Transverse colon (tissue), 4 donors: ENCODE measurements around the gene MS4A10. TPM values are rescaled to one million over a fixed set of nuclear protein-coding genes. Genes with fewer than 3 reads are reported as not detected.

Source experiments
- DNase-seq: peaks from one replicate; pipeline ENCODE4 v3.0.0-alpha.2; 2019
- H3K27ac ChIP-seq, 4 donors: fragments of 200-600 bp; sonication (generic); 2 replicates each; pipeline ENCODE4 v1.5.1; 2016 to 2018; ENCODE audit warnings: inconsistent platforms in 4 of 4
- H3K27me3 ChIP-seq: fragments of 200-600 bp; sonication (generic); 2 replicates; pipeline ENCODE4 v1.5.1; 2017; ENCODE audit warnings: inconsistent platforms
- H3K36me3 ChIP-seq, 4 donors: fragments of 200-600 bp; sonication (generic); 2 replicates each; pipeline ENCODE4 v1.5.1; 2017 to 2019; ENCODE audit warnings: inconsistent platforms in 4 of 4
- H3K4me1 ChIP-seq, 4 donors: fragments of 200-600 bp; sonication (generic); 2 replicates each; pipeline ENCODE4 v1.5.1; 2017 to 2020; ENCODE audit warnings: inconsistent platforms in 4 of 4
- H3K4me3 ChIP-seq, 4 donors: fragments of 200-600 bp; sonication (generic); 1 replicate in 1 of 4; 2 replicates in 3 of 4; pipeline versions ENCODE4 v1.5.1 to v1.6.1; 2017 to 2019; ENCODE audit warnings: inconsistent platforms in 4 of 4
- H3K9me3 ChIP-seq, 2 donors: fragments of 200-600 bp; sonication (generic); 2 replicates each; pipeline ENCODE4 v1.5.1; 2017 to 2019; ENCODE audit warnings: inconsistent platforms in 2 of 2
- EP300 ChIP-seq: sonication (generic); formaldehyde crosslinking; IDR thresholded peaks from one replicate; pipeline ENCODE4 v1.6.1; 2017; ENCODE audit warnings: antibody characterized with exemption, low read depth
- POLR2A ChIP-seq: fragments of 450-650 bp; IDR thresholded peaks from one replicate; pipeline ENCODE4 v1.6.1; 2016; ENCODE audit warnings: antibody characterized with exemption, mild to moderate bottlenecking, moderate library complexity
- POLR2AphosphoS5 ChIP-seq, 3 donors: sonication (generic); formaldehyde crosslinking; IDR thresholded peaks; one replicate each; pipeline ENCODE4 v1.6.1; 2016; ENCODE audit warnings: antibody characterized with exemption in 3 of 3
- WGBS, 2 donors: methylation state at CpG; one replicate each; pipeline ENCODE4 v1.1.5; 2018; ENCODE audit warnings: low coverage in 1 of 2; 5-methylcytosine and 5-hydroxymethylcytosine counted together
- in situ Hi-C, 4 donors: fragments of 200-750 bp; cut with MboI; loops; one replicate each; pipeline versions ENCODE4 v1.15.0 to v1.15.1; 2017; ENCODE audit warnings: low sequenced_read_pairs in 3 of 4, low pct_ligation_motif_present in 1 of 4, low pct_unique_long_range_greater_than_20kb in 1 of 4
- intact Hi-C: fragments of 100-400 bp; cut with DNase I; formaldehyde crosslinking; loops from one replicate; pipeline ENCODE4 v1.15.1; 2023; ENCODE audit warnings: low total_unique reads
- total RNA-seq, 4 donors: library from RNA; depleted of rRNA; stranded (reverse); fragments of >200 nt; gene quantifications; one replicate each; pipeline ENCODE4 v1.1.0, GENCODE V29; 2016
- TF ChIP-seq, protein P1 (sequence below), 5 experiments: fragments of 200-600 bp in 3 of 5; fragments of 450-650 bp in 2 of 5; sonication (generic) in 3 of 5; IDR thresholded peaks; 1 replicate in 2 of 5; 2 replicates in 3 of 5; pipeline ENCODE4 v1.5.1; 2016 to 2017; ENCODE audit warnings: antibody characterized with exemption in 5 of 5, inconsistent platforms in 3 of 5, mild to moderate bottlenecking in 2 of 5, moderate library complexity in 1 of 5

Gene MS4A10
- total RNA-seq: 1 to 10 TPM in 2 of 4 donors, not detected in 2; 1.3 to 2.2 TPM

DNA sequence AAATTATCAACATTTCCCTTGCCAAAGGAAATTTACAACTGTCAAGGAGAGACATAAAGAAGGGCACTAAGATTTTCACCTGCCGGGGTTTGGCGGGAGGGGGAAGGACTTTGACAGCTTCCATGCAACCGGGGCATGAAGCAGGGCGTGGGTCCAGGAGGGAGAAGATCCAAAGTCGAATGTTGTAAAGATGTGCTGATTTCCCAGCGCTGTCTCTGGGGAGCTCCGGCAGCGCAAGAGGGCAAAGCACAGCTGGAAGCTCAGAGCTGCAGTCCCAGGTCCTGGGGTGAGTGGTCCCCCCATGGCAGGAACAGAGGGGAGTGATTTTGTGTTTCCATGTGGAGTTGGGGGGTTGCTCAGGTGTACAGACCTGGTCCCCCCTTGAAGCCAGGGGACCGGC lies at the start of gene MS4A10:
Gene MS4A10, plus strand, starts transcription at position 198 of the 400 bp plus-strand sequence. CDS start 5,003 bp downstream, outside the sequence.
- intact Hi-C loops (no loop called here), in situ Hi-C loops (no loop called here)
- DNase-seq: peak; percentile 62
- no peak for TF ChIP-seq POLR2A
- TF ChIP-seq, protein P1, sequence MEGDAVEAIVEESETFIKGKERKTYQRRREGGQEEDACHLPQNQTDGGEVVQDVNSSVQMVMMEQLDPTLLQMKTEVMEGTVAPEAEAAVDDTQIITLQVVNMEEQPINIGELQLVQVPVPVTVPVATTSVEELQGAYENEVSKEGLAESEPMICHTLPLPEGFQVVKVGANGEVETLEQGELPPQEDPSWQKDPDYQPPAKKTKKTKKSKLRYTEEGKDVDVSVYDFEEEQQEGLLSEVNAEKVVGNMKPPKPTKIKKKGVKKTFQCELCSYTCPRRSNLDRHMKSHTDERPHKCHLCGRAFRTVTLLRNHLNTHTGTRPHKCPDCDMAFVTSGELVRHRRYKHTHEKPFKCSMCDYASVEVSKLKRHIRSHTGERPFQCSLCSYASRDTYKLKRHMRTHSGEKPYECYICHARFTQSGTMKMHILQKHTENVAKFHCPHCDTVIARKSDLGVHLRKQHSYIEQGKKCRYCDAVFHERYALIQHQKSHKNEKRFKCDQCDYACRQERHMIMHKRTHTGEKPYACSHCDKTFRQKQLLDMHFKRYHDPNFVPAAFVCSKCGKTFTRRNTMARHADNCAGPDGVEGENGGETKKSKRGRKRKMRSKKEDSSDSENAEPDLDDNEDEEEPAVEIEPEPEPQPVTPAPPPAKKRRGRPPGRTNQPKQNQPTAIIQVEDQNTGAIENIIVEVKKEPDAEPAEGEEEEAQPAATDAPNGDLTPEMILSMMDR (IDR thresholded peaks at IDR 0.05): no peak
- no peak for TF ChIP-seq POLR2AphosphoS5 (IDR thresholded peaks at IDR 0.05)
- no peak for TF ChIP-seq EP300
- Histone ChIP-seq H3K36me3 (no peaks in the 10 kb centered on the region), H3K27me3 (no peaks in the 10 kb centered on the region), H3K4me1 (peaks cover 0 to 29% (median 6%) of the 10 kb centered on the region in 4 donors), H3K27ac (no peak within 1 kb of the TSS), H3K9me3 (no peaks in the 10 kb centered on the region), H3K4me3 (no peak within 1 kb of the TSS)
- WGBS, 2 donors: 40 to 48% methylated on average over 1 to 9 of the region's 9 CpGs

DNA sequence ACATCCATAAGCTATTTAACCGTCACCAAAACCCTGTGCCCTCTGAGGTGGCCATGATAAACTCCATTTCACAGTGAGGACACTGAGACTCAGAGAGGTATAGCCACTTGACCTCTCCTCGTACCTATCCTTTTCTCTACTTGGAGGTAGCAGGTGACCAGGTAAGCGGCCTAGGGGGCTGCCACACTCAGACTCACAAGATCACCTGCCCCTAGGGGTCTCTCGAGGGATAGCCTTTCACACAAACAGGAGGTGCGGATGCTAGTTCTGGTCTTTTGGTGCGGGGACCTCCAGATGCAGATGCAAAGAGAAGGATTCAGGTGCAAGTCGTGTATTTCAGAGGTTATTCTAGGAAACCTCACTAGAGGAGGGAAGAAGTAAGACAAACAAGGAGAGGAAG lies 46.0 kb upstream of the MS4A10 start:
- H3K36me3 ChIP-seq: no peaks in the 10 kb centered on the region
- in situ Hi-C loops: no loop called here
- H3K27me3 ChIP-seq: peaks cover 7% of the 10 kb centered on the region
- no peak for TF ChIP-seq EP300
- no peak for TF ChIP-seq POLR2AphosphoS5 (IDR thresholded peaks at IDR 0.05)
- H3K9me3 ChIP-seq: no peaks in the 10 kb centered on the region
- no peaks in the 10 kb centered on the region for H3K4me1 ChIP-seq
- no peak overlapping the region for H3K27ac ChIP-seq
- intact Hi-C loops: no loop called here
- DNase-seq: no peak
- WGBS, 2 donors: 83 to 86% methylated on average over 2 to 7 of the region's 7 CpGs
- no peak overlapping the region for H3K4me3 ChIP-seq

DNA sequence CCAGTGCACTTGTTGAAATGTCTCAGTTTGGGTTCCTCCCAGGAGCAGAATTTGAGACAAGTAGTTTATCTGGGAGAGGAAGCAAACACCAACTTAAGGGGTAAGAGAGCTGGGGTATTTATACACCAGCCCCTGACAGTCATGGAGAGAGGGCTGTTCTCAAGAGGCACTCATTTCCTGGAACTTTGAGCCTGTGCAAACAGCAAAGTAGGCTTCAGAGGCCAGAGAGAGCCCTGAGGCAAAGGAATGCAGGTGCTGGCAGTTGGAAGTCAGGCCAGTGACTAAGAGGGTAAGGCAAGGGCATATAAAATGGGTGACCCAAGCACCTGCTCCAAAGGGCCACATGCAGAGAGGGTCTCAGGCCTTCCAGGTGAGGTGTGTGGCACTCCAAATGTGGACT lies 44.6 kb upstream of the MS4A10 start:
- no peak for DNase-seq
- in situ Hi-C loops (no loop called here), intact Hi-C loops (loop anchor here (10.0 kb wide), 1 partner anchor 1286 kb away; the partner anchor contains the start of gene OR4D6)
- TF ChIP-seq, protein P1 (IDR thresholded peaks at IDR 0.05): no peak
- TF ChIP-seq POLR2A (no peak), EP300 (no peak), POLR2AphosphoS5 (IDR thresholded peaks at IDR 0.05) (no peak)
- no peaks in the 10 kb centered on the region for H3K9me3 ChIP-seq
- H3K4me1 ChIP-seq: no peaks in the 10 kb centered on the region
- H3K27ac ChIP-seq: no peak overlapping the region
- no peak overlapping the region for H3K4me3 ChIP-seq
- peaks cover 7% of the 10 kb centered on the region for H3K27me3 ChIP-seq
- H3K36me3 ChIP-seq: no peaks in the 10 kb centered on the region

DNA sequence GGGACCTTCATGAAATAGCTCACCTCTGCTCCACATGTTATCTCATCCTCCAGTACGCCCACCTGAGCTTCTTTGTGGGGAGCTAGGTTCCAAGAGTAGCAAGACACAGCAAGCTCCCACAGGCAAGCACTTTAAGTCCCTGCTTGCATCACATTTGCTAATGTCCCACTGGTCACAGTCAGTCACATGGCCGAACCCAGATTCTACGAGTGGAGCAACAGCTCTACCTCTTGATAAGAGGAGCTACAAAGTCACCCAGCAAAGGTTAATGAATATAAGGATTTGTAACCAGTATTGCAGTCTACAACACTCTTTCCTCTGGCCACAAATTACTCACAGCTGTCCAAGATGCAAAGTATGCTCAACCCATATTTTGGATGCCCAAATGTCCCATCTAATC lies 43.7 kb upstream of the MS4A10 start:
- no peaks in the 10 kb centered on the region for H3K9me3 ChIP-seq
- in situ Hi-C loops (no loop called here), intact Hi-C loops (loop anchor here (10.0 kb wide), 1 partner anchor 1287 kb away; the partner anchor contains the start of gene OR4D6)
- no peak for TF ChIP-seq POLR2AphosphoS5 (IDR thresholded peaks at IDR 0.05)
- TF ChIP-seq, protein P1 (IDR thresholded peaks at IDR 0.05): no peak
- no peak for TF ChIP-seq POLR2A
- no peak for TF ChIP-seq EP300
- H3K27ac ChIP-seq: no peak overlapping the region
- H3K4me3 ChIP-seq: no peak overlapping the region
- peaks cover 7% of the 10 kb centered on the region for H3K27me3 ChIP-seq
- no peaks in the 10 kb centered on the region for H3K36me3 ChIP-seq
- no peaks in the 10 kb centered on the region for H3K4me1 ChIP-seq
- 96% methylated on average over 3 of the region's 3 CpGs; no CpG with 5 or more reads in 1 of the 2 donors for WGBS, 2 donors
- DNase-seq: no peak

DNA sequence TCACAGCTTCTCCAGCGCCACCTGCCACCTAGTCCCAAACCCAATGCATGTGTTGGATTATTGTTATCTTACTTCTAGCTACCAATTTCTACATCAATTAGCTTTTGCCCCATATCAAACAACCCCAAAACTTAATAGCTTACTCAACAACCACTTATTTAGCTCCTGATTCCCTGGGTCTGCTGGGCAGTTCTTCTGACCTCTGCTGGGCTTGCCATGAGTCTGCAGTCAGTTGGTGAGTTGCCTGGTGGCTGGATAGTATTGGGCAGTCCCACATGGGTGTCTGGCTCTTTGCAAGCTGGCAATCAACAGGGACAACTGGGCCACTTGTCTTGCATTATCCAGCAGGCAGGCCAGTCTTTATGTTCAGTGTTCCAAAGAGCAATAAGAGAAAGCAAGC lies 42.1 kb upstream of the MS4A10 start:
- H3K27ac ChIP-seq: no peak overlapping the region
- TF ChIP-seq POLR2A: no peak
- TF ChIP-seq, protein P1 (IDR thresholded peaks at IDR 0.05): peak in 2 of 5 experiments; percentile 3 to 10
- TF ChIP-seq POLR2AphosphoS5 (IDR thresholded peaks at IDR 0.05): no peak
- TF ChIP-seq EP300: no peak
- H3K9me3 ChIP-seq: no peaks in the 10 kb centered on the region
- 78 to 89% methylated on average over 1 of the region's 1 CpG for WGBS, 2 donors
- H3K4me3 ChIP-seq: no peak overlapping the region
- H3K4me1 ChIP-seq: no peaks in the 10 kb centered on the region
- H3K27me3 ChIP-seq: peaks cover 4% of the 10 kb centered on the region
- in situ Hi-C loops: no loop called here
- H3K36me3 ChIP-seq: no peaks in the 10 kb centered on the region
- intact Hi-C loops: loop anchor here (10.0 kb wide), 1 partner anchor 1288 kb away; the partner anchor contains the start of gene OR4D6
- DNase-seq: no peak
